ENCODE results near the gene MYH14. TPM values are rescaled to one million over a fixed set of nuclear protein-coding genes. Genes with fewer than 3 reads are reported as not detected.
A peak's percentile ranks its signal among the peaks of the same experiment; 100 is the strongest.

The MYH14 gene
- total RNA-seq, 1 experiment from 2014 or later, result 4.1 TPM

GRCh38 chr19:50290011-50290410, 86.6 kb downstream of the MYH14 start:
- peak; percentile 79 for DNase-seq
- Histone ChIP-seq H3K27me3 (ENCODE audit: control insufficient read depth, insufficient read depth, low read length) (no peaks in the 10 kb centered on the region), H3K36me3 (replicated peaks; ENCODE audit: control insufficient read depth, insufficient read depth, low read length) (peaks cover 3% of the 10 kb centered on the region), H3K4me3 (ENCODE audit: insufficient read depth, low read depth, low read length) (no peak overlapping the region)

- peak; percentile 47 for DNase-seq
- H3K4me3 ChIP-seq (ENCODE audit: insufficient read depth, low read depth, low read length), result no peak overlapping the region
- H3K27me3 ChIP-seq (ENCODE audit: control insufficient read depth, insufficient read depth, low read length), result no peaks in the 10 kb centered on the region
- peaks cover 3% of the 10 kb centered on the region for H3K36me3 ChIP-seq (replicated peaks; ENCODE audit: control insufficient read depth, insufficient read depth, low read length)
These were observed 87.4 kb downstream of the MYH14 start for GRCh38 chr19:50290775-50291174.

- H3K36me3 ChIP-seq (replicated peaks; ENCODE audit: control insufficient read depth, insufficient read depth, low read length), result peaks cover 1% of the 10 kb centered on the region; the same call in 1 of the 2 replicates
- H3K27me3 ChIP-seq (ENCODE audit: control insufficient read depth, insufficient read depth, low read length), result no peaks in the 10 kb centered on the region
- H3K4me3 ChIP-seq (ENCODE audit: insufficient read depth, low read depth, low read length), result no peak overlapping the region
- DNase-seq, result peak; percentile 92
These were observed 88.9 kb downstream of the MYH14 start for GRCh38 chr19:50292216-50292827.

- H3K4me3 ChIP-seq (ENCODE audit: insufficient read depth, low read depth, low read length), result no peak overlapping the region; the same call in 1 of the 2 replicates
- no peaks in the 10 kb centered on the region for H3K27me3 ChIP-seq (ENCODE audit: control insufficient read depth, insufficient read depth, low read length)
- peak; percentile 69 for DNase-seq
- H3K36me3 ChIP-seq (replicated peaks; ENCODE audit: control insufficient read depth, insufficient read depth, low read length), result peaks cover 1% of the 10 kb centered on the region; the same call in 1 of the 2 replicates
These were observed 90.0 kb downstream of the MYH14 start for GRCh38 chr19:50293263-50294004.

- DNase-seq, result no peak
- H3K4me3 ChIP-seq (ENCODE audit: insufficient read depth, low read depth, low read length), result no peak overlapping the region
- H3K27me3 ChIP-seq (ENCODE audit: control insufficient read depth, insufficient read depth, low read length), result no peaks in the 10 kb centered on the region
- H3K36me3 ChIP-seq (replicated peaks; ENCODE audit: control insufficient read depth, insufficient read depth, low read length), result peaks cover 6% of the 10 kb centered on the region
These were observed 96.6 kb downstream of the MYH14 start for GRCh38 chr19:50300051-50300450.

- Histone ChIP-seq H3K27me3 (ENCODE audit: control insufficient read depth, insufficient read depth, low read length) (no peaks in the 10 kb centered on the region), H3K36me3 (replicated peaks; ENCODE audit: control insufficient read depth, insufficient read depth, low read length) (peaks cover 6% of the 10 kb centered on the region), H3K4me3 (ENCODE audit: insufficient read depth, low read depth, low read length) (no peak overlapping the region)
- DNase-seq, result no peak
These were observed 97.6 kb downstream of the MYH14 start for GRCh38 chr19:50300814-50301606.

- DNase-seq, result no peak
- peaks cover 6% of the 10 kb centered on the region for H3K36me3 ChIP-seq (replicated peaks; ENCODE audit: control insufficient read depth, insufficient read depth, low read length)
- H3K4me3 ChIP-seq (ENCODE audit: insufficient read depth, low read depth, low read length), result no peak overlapping the region
- H3K27me3 ChIP-seq (ENCODE audit: control insufficient read depth, insufficient read depth, low read length), result no peaks in the 10 kb centered on the region
These were observed 98.2 kb downstream of the MYH14 start for GRCh38 chr19:50301607-50301971.

GRCh38 chr19:50303558-50303957, 100.1 kb downstream of the MYH14 start:
- H3K4me3 ChIP-seq (ENCODE audit: insufficient read depth, low read depth, low read length), result no peak overlapping the region
- no peak for DNase-seq
- H3K36me3 ChIP-seq (replicated peaks; ENCODE audit: control insufficient read depth, insufficient read depth, low read length), result peaks cover 6% of the 10 kb centered on the region; the same call in 1 of the 2 replicates
- no peaks in the 10 kb centered on the region for H3K27me3 ChIP-seq (ENCODE audit: control insufficient read depth, insufficient read depth, low read length)

- Histone ChIP-seq H3K36me3 (replicated peaks; ENCODE audit: control insufficient read depth, insufficient read depth, low read length) (no peaks in the 10 kb centered on the region), H3K27me3 (ENCODE audit: control insufficient read depth, insufficient read depth, low read length) (no peaks in the 10 kb centered on the region), H3K4me3 (ENCODE audit: insufficient read depth, low read depth, low read length) (no peak overlapping the region)
- peak; percentile 41 for DNase-seq
These were observed 105.6 kb downstream of the MYH14 start for GRCh38 chr19:50308991-50309390.

- H3K36me3 ChIP-seq (replicated peaks; ENCODE audit: control insufficient read depth, insufficient read depth, low read length), result no peaks in the 10 kb centered on the region
- H3K4me3 ChIP-seq (ENCODE audit: insufficient read depth, low read depth, low read length), result no peak overlapping the region
- no peaks in the 10 kb centered on the region for H3K27me3 ChIP-seq (ENCODE audit: control insufficient read depth, insufficient read depth, low read length)
- DNase-seq, result peak; percentile 45
These were observed 106.1 kb downstream of the MYH14 start for GRCh38 chr19:50309396-50310125.

GRCh38 chr19:50310759-50311465, 107.5 kb downstream of the MYH14 start:
- Histone ChIP-seq H3K4me3 (ENCODE audit: insufficient read depth, low read depth, low read length) (no peak overlapping the region), H3K27me3 (ENCODE audit: control insufficient read depth, insufficient read depth, low read length) (no peaks in the 10 kb centered on the region), H3K36me3 (replicated peaks; ENCODE audit: control insufficient read depth, insufficient read depth, low read length) (no peaks in the 10 kb centered on the region)
- DNase-seq, result no peak

- Histone ChIP-seq H3K36me3 (replicated peaks; ENCODE audit: control insufficient read depth, insufficient read depth, low read length) (no peaks in the 10 kb centered on the region), H3K27me3 (ENCODE audit: control insufficient read depth, insufficient read depth, low read length) (no peaks in the 10 kb centered on the region), H3K4me3 (ENCODE audit: insufficient read depth, low read depth, low read length) (peak overlapping the region; percentile 54)
- peak; percentile 93 for DNase-seq
These were observed 108.6 kb downstream of the MYH14 start for GRCh38 chr19:50311723-50312635.

Data from H7 (cell line).